GM19099 (cell line): ENCODE data around the gene CABS1.

Experiments
- POLR2A ChIP-seq: IDR thresholded peaks from 3 replicates; pipeline ENCODE4 v1.6.1; 2011; ENCODE audit warnings: low read depth; ENCODE audit not compliant: insufficient read length; ENCODE audit errors: extremely low read depth

CABS1 gene

DNA sequence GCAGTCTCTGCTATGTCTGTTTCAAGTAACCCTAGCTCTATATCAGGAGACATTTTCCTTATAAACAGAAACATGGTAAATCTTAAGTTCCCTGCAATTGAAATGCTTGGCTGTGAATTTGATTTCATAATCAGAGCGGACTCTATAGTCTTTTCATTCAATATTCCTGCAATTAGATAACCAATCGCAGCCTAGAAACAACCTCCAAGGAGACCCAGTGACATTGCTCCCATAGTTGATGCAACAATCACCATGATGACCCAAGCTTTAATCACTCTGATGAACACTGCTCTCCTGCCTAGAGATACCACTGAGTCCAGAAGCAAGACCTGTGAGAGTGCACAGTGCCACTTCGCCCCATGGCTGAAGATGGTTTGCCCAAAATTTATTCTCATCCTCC lies at the start of gene CABS1:
CABS1 (plus strand) TSS at position 301 of the 400 bp plus-strand sequence; CDS start at position 360, 59 bp downstream.
- TF ChIP-seq POLR2A: no peak

DNA sequence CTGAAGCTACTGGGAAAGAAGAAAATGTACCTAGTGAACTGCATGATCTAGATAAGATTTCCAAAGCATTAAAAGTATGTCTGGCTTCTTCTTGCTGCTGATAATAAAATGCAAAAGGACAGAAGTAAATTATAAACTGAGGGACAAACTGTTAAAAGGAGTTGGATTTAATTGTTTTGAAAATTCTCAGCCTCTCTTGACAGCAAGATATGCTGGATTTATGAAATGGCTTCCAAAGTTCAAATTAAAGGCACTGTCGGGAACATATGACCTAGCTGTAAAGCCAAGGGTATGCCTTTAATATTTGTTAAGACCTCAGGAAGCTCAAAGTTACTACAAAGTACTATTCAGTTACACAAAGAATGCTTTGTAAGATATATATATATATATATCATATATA lies 46.1 kb upstream of the CABS1 start:
- TF ChIP-seq POLR2A: no peak

DNA sequence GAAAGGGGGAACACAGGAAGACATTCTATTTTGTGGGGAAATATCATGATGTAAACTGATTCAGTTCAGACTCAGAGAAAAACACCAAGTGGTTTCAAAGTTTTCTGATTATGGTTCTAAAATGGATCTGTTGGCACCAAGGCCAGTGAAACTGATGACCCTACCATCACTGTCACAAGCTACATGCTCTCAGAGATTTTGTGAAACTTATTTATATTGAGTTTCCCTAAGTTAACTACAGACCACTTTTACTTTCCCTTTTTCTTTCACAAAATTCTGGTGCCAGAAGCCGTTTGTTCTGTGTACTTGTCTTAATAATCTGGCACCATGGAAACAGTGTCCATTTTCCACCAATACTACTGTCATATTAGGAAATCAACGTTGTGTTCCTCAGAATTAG lies 43.4 kb upstream of the CABS1 start:
- TF ChIP-seq POLR2A: no peak

DNA sequence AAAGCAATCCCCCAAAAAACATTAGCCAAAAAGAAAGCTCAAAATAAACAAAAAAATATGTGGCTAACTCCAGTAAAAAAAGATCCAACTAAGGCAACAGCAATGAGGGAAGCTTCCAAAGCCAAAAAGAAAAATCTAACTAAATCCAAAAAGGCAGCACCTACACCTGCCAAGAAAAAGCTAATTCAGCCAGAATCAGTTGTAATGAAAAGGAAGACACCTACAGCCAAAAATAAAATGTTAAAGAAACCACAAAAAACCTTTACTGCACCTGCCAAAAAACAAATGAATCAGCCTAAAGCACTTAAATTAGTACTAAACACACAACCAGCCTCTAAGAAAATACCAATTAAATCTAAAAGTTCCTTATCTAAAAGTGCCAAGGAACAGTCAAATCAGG lies 37.2 kb upstream of the CABS1 start:
- TF ChIP-seq POLR2A: no peak

DNA sequence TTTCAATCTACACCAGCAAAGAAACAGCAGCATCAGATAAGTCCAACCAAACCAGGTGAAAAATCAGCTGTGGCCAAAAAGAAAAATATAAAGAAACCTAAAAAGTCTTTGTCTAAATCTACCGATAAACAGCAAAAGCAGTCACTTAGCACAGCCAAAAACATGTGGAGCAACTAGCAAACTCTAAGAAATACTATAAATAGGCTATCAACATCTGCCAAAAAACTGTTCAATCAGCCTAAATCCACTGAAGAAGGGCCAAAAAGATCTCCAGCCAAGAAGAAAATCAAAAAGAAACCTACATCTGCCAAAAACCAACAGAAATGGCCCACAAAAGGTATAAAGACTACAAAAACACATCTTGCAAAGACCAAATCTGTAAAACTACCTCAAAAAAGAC lies 36.7 kb upstream of the CABS1 start:
- no peak for TF ChIP-seq POLR2A

DNA sequence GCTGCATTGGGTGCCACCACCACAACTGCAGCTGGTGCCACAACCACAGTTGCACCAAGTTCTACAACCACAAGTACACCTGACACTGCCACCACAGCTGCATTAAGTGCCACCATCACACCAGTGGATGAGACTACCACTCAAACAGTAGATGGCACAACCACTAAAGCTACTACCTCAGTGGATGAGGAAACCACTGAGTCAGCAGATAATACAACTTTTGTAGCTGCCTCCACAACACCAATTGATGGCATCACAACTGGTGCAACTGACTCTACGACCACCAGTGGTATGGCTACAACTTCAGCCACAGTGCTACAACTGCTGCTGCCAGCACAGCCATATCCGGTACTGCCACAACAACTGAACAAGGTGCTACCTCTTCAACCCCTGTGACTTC lies 35.1 kb upstream of the CABS1 start:
- no peak for TF ChIP-seq POLR2A

DNA sequence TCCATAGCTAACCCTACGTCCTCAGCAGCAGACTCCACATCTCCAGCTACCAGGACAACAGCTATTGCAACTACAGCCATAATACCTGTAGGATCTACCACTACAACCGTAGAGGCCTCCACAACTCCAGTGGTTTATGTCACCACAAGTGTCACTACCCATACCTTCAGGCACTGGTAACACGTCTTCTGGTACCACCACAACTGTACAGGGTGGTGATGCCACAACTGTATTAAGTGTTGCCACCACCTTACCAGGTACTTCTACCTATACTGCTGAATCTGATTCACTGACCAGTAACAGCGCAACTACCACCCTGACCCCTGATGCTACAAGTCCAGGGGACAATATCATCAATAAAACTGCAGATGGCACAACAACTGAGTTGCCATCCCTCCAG lies 34.6 kb upstream of the CABS1 start:
- TF ChIP-seq POLR2A: no peak

DNA sequence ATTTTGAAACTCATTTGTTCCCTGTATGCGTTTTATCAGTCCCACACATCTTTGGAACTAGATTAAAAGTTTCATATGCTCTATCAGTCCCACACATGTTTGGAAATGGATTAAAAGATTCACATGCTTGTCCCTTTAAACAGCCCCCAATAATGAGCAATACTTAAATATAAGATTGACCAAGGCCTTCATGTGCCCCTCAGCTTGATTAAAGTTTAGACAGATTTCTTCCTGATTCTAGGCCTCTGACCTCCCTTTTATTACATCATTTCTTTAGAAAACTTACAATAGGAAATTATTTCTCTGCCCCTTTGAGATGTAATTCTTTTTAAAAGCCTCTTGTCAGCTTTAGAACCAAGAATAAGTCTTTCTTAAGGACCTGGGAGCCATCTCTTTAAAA lies 31.7 kb upstream of the CABS1 start:
- TF ChIP-seq POLR2A: no peak

DNA sequence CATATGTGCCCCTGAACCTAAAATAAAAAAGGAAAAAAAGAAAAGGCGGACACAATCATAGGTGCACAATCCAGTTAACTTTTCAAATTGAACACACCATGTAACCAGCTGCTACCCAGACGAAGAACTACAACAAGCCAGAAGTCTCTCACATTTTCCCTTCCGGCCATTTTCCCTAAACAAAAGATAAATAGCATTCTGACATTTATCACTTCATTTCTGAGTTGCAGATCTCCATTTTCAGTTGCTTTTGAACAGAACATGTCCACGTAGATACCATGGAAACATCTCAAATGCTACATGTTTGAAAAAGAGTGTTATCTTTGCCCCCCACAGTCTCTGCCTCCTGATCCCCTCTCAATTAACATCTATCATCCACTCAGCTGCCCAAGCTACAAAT lies 29.2 kb upstream of the CABS1 start:
- TF ChIP-seq POLR2A: no peak

DNA sequence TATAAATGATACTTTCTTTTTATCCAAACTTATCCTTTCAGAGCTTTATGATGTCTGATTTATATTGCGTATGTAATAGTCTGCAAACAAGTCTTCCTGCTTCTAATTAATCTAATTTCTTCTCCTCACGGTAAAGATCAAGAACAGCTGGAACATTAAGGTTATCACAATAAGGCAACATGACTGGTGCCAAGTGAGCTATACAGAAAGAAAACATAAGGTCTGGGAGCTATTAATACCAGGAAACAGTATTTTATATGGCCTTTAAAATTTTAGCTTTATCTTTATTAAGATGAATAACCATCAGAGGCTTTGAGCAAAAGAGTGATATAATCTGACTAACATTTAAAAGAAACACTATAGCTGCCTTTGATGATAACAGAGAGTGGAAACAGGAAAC lies 28.7 kb upstream of the CABS1 start:
- no peak for TF ChIP-seq POLR2A

DNA sequence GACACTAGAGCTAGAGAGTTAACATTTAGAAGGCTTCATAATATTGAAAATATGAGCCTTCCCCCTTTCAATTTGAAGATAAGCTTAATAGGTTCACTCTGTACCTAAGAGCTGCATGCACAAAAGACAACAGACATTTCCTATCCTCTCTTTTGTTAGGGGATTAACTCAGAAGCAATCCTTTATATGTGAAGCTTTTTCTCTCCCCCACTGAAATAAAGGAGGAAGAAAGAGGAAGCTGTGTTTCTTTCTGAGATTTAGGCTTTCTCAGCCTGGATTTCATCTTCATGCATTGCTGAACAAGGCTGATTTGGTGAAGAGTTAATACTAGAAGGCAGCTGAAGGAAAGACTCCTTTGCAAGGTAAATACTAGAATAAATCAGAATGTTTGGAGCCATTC lies 21.0 kb upstream of the CABS1 start:
- TF ChIP-seq POLR2A: no peak

DNA sequence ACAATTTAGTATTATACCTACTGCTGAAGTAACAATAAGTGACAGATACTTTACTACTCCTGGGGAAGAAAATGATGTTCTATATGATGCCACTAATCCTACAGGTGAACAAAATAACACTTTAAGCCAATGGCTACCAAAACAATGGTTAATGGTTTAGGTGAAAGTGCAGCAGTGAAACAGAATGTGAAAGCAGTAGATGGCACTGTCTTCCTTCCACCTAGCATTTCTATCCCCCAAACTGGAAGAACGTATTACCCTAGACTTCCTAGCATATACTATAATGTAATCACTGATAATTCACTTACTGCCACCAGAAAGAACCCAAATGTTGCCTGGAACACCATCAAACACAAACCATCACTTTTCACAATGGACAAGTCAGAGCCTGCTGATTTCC lies 18.9 kb upstream of the CABS1 start:
- TF ChIP-seq POLR2A: no peak

DNA sequence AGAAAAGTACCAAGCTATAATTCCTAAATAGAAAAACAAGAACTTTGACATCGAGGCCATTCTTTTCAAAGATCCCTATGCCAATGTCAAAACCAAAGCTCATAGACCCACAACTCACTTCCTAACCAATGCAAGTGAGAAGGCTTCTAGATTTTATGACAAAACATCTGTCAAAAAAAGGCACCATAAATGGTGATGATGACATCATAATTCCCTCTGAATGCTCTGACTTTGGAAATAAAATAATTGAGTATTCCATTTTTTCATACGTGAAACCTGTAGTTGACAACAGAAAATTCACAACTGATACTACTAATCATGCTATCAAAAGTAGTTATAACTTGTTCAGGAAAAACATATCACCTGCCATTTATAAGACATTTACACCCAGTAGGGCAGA lies 8.7 kb upstream of the CABS1 start:
- no peak for TF ChIP-seq POLR2A

DNA sequence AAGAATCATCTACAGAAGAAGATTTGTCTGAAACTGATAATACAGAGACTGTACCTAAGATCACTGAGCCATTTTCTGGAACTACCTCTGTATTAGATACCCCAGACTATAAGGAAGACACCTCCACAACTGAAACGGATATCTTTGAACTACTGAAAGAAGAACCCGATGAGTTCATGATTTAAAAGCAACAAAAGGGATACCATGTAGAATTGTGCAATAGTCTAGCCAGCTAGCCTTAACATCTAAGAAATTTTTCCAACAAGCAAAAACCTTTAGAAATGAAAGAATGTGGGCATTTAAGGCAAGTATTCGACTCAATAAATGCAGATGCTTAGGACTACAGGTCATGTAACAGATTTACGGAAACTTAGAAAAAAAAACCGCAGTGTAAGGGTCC lies 1.3 kb downstream of the CABS1 start:
- TF ChIP-seq POLR2A: no peak

DNA sequence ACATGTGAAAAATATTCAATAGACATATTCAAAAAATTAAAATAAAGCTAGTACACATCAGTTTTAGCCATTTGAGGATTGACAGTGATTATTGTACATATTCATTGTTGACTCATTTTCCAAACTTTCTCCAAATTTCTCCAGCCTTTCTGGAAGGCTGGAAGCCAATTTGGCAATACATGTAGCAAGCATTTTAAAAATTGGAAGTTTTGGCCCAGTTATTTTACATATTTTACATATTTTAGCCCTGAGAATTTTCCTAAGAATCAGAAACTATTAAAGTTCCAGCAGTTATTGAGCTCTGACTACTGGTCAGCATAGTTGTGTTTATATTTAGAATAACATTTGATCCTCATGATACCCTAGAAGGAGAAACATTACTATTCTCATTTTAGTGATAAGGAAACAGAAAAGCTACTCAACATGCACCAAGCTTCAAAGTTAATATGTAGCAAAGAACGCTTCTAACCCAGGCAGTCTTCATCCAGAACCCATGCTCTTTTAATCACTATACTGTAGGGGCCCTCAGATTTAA lies 3.2 kb downstream of the CABS1 start:
- no peak for TF ChIP-seq POLR2A

DNA sequence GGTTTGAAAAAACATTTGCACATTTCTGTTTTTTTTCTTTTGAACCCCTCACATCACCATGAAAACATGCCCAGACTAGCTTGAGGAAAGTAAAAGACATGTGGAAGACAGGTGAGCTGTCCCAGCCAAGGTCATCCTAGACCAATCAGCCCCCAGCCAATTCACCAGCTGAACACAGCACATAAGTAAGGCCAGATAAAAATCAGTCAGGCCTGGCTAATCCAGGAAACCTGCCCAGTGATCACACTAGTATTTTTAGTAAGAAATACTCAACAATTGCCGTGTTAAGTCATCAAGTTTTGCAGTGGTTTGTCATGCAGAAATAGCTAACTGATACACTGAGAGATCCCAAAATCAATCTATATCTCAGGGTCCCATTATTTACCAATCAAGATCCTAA lies 21.4 kb downstream of the CABS1 start:
- no peak for TF ChIP-seq POLR2A

DNA sequence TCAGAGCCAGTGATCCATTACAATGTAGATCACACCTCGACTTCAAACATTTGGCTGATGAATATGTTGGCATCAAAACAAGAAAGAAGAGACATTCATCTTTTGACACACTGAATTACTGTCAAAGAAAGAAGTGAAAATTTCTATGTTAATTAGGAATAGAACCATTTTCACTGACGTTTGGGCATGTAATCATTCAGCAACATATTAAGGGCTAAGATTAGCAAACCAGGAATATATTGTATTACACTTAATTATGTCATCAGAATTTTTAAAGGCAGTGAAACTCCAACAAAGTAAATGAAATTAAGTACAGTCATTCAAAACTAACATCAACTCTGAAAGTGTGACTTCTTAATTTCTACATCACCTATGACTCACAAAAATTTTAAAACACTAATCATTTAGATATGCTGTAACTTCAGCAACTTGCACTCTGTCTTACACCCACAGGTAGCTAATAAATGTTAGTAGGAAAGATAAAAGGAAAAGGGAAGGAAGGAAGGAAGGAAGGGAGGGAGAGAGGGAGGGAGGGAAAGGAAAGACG lies 24.4 kb downstream of the CABS1 start:
- TF ChIP-seq POLR2A: no peak
